ENCODE results near the gene ESPN.

- TF ChIP-seq YY1 (IDR thresholded peaks at IDR 0.05; ENCODE audit: insufficient read depth, insufficient read length) = no peak
- no peak for TF ChIP-seq ZNF274 (IDR thresholded peaks at IDR 0.05; ENCODE audit: low read depth, low read length)
These were observed 64.8 kb downstream of the ESPN start for GRCh38 chr1:6489383-6489765.

Data from NT2/D1 (cell line).